Fibroblast of lung (primary cell): ENCODE measurements around the gene PRRC2B.

Source experiments
- CTCF ChIP-seq, 2 donors: IDR thresholded peaks in 1 of 2; conservative IDR thresholded peaks in 1 of 2; 1 replicate in 1 of 2; 2 replicates in 1 of 2; pipeline ENCODE4 v1.5.1; 2011 to 2012; ENCODE audit warnings: low read length in 2 of 2, control low read depth in 1 of 2, inconsistent platforms in 1 of 2, low read depth in 1 of 2, mild to moderate bottlenecking in 1 of 2
- EZH2 ChIP-seq: IDR thresholded peaks from 2 replicates; pipeline ENCODE4 v1.5.1; 2012; ENCODE audit warnings: low read length, control low read depth, mild to moderate bottlenecking; ENCODE audit errors: missing control alignments

DNA sequence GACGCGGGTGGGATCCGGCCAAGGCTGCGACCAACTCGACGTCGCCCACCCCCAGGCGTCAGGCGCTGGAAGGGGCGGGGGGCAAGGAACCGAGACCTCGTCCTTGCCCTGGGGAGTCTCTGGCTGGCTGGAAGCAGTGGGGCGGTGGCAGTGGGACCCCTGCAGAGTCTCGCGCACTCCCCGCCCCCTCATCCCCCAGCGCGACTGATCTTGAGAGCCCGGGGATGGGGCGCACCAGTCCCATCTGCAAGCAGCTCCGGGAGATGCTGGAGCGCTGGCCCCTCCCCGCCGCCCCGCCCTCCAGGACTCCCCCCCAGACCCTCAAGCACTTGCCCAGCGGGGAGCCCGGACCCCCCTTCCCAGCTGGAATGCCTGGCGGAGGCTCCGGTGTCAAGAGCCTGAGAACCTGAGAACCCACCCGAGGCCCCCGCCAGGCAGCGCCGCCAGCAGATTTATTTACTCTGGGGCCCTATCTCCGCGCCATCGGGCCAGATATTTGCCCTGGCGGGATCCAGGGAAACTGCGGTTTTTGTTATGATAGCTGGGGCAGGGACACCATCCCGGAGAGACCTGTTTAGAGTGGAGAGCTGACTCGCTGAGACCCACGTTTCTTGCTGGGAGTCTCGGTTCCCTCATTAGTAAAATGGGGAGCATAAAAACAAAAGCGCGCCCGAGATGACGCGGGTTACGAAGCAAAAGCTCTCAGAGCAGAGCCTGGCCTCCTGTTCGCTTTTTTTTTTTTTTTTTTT is 152.6 kb downstream of the PRRC2B start:
- TF ChIP-seq CTCF (conservative IDR thresholded peaks at IDR 0.05 in 1 of 2, IDR thresholded peaks at IDR 0.05 in 1 of 2; ENCODE audit: low read depth in 1 of 2, low read length in 2 of 2) (peak in 1 of 2 donors; percentile 18), EZH2 (peak; percentile 70)
